UCSD-AML1 (cell line): Measurements from ENCODE around the gene DMBT1.

Experiments used
- DNase-seq: peaks from one replicate; lab custom pipeline; 2025; ENCODE audit not compliant: unreplicated experiment; lab: John Stamatoyannopoulos, UW

Gene DMBT1

GRCh38 chr10:122560279-122560804, at the start of gene DMBT1:
Gene DMBT1, plus strand, starts transcription at chr10:122560754. Its CDS starts 17 bp downstream, at chr10:122560771.
- DNase-seq = no peak

- DNase-seq = no peak
Observed at GRCh38 chr10:122513053-122513452, 47.5 kb upstream of the DMBT1 start.

- no peak for DNase-seq
Observed at GRCh38 chr10:122514045-122514840, 46.3 kb upstream of the DMBT1 start.

GRCh38 chr10:122515022-122515424, 45.5 kb upstream of the DMBT1 start:
- no peak for DNase-seq

- peak; percentile 38 for DNase-seq
Observed at GRCh38 chr10:122515588-122516231, 44.8 kb upstream of the DMBT1 start.

GRCh38 chr10:122516734-122517133, 43.8 kb upstream of the DMBT1 start:
- no peak for DNase-seq

GRCh38 chr10:122519144-122519543, 41.4 kb upstream of the DMBT1 start:
- no peak for DNase-seq

GRCh38 chr10:122519873-122520272, 40.7 kb upstream of the DMBT1 start:
- no peak for DNase-seq

GRCh38 chr10:122521011-122521410, 39.5 kb upstream of the DMBT1 start:
- no peak for DNase-seq

GRCh38 chr10:122524811-122525210, 35.7 kb upstream of the DMBT1 start:
- no peak for DNase-seq

- DNase-seq = no peak
Observed at GRCh38 chr10:122525788-122526187, 34.8 kb upstream of the DMBT1 start.

GRCh38 chr10:122526892-122527291, 33.7 kb upstream of the DMBT1 start:
- DNase-seq = no peak

- no peak for DNase-seq
Observed at GRCh38 chr10:122530177-122530576, 30.4 kb upstream of the DMBT1 start.

- no peak for DNase-seq
Observed at GRCh38 chr10:122531261-122531660, 29.3 kb upstream of the DMBT1 start.

GRCh38 chr10:122531939-122532338, 28.6 kb upstream of the DMBT1 start:
- no peak for DNase-seq

- no peak for DNase-seq
Observed at GRCh38 chr10:122532601-122533296, 27.8 kb upstream of the DMBT1 start.

- DNase-seq = no peak
Observed at GRCh38 chr10:122537545-122537944, 23.0 kb upstream of the DMBT1 start.

- DNase-seq = no peak
Observed at GRCh38 chr10:122541541-122542002, 19.0 kb upstream of the DMBT1 start.

GRCh38 chr10:122543676-122544445, 16.7 kb upstream of the DMBT1 start:
- DNase-seq = no peak

GRCh38 chr10:122544493-122544892, 16.1 kb upstream of the DMBT1 start:
- no peak for DNase-seq

GRCh38 chr10:122546242-122546641, 14.3 kb upstream of the DMBT1 start:
- DNase-seq = no peak
